Neural cell (in vitro differentiated cells): Measurements from ENCODE around the gene TMLHE. TPM values are rescaled to one million over a fixed set of nuclear protein-coding genes. Genes with fewer than 3 reads are reported as not detected.

Experiments
- H2AFZ ChIP-seq: fragments of 200-600, 300-800 bp; sonication (generic), shearing (Covaris generic); 2 replicates; pipeline ENCODE4 v1.6.0; 2014; ENCODE audit warnings: low read depth, mild to moderate bottlenecking, antibody characterized with exemption, low read length, moderate library complexity
- H3F3A ChIP-seq: fragments of 200-600 bp; shearing (Covaris generic); 2 replicates; pipeline ENCODE4 v1.6.1; 2016; ENCODE audit warnings: mild to moderate bottlenecking, moderate library complexity, mixed read lengths, antibody characterized with exemption, low read length; ENCODE audit not compliant: insufficient read depth, poor library complexity, severe bottlenecking
- H3K27ac ChIP-seq: fragments of 200-600, 300-800 bp; sonication (generic), shearing (Covaris generic); 2 replicates; pipeline ENCODE4 v1.5.1; 2014; ENCODE audit warnings: mild to moderate bottlenecking, low read length, moderate library complexity
- H3K27me3 ChIP-seq: fragments of 300-800, 200-600 bp; sonication (generic), shearing (Covaris generic); 2 replicates; pipeline ENCODE4 v1.6.0; 2014; ENCODE audit warnings: mild to moderate bottlenecking, low read depth, low read length, moderate library complexity; ENCODE audit not compliant: insufficient read depth
- H3K36me3 ChIP-seq: fragments of 300-800, 200-600 bp; sonication (generic), shearing (Covaris generic); 2 replicates; pipeline ENCODE4 v1.5.1; 2014; ENCODE audit warnings: mild to moderate bottlenecking, antibody characterized with exemption, low read length, moderate library complexity; ENCODE audit not compliant: insufficient read depth
- H3K4me2 ChIP-seq: fragments of 300-800, 200-600 bp; sonication (generic), shearing (Covaris generic); 2 replicates; pipeline ENCODE4 v1.6.0; 2014; ENCODE audit warnings: mild to moderate bottlenecking, low read length
- H3K4me3 ChIP-seq: fragments of 300-800, 200-600 bp; sonication (generic), shearing (Covaris generic); 2 replicates; pipeline ENCODE4 v1.5.1; 2014; ENCODE audit warnings: mild to moderate bottlenecking, low read length, moderate library complexity
- H3K79me2 ChIP-seq: fragments of 200-600 bp; shearing (Covaris generic); replicated peaks from 2 replicates; pipeline ENCODE4 v1.6.0; 2014; ENCODE audit warnings: mild to moderate bottlenecking, low read length, moderate library complexity; ENCODE audit not compliant: insufficient read depth
- H3K9ac ChIP-seq: fragments of 300-800, 200-600 bp; sonication (generic), shearing (Covaris generic); 2 replicates; pipeline ENCODE4 v1.6.1; 2016; ENCODE audit warnings: mild to moderate bottlenecking, low read length, mixed read lengths
- H3K9me2 ChIP-seq: fragments of 200-600 bp; shearing (Covaris generic); 2 replicates; pipeline ENCODE4 v1.6.1; 2016; ENCODE audit warnings: mild to moderate bottlenecking, low read length, mixed read lengths; ENCODE audit not compliant: insufficient read depth
- H3K9me3 ChIP-seq: fragments of 200-600, 300-800 bp; sonication (generic), shearing (Covaris generic); 2 replicates; pipeline ENCODE4 v1.6.1; 2016; ENCODE audit warnings: mild to moderate bottlenecking, mixed run types, low read length, moderate library complexity, mixed read lengths
- H4K20me1 ChIP-seq: fragments of 200-600 bp; shearing (Covaris generic); 2 replicates; pipeline ENCODE4 v1.6.1; 2016; ENCODE audit warnings: mild to moderate bottlenecking, mixed run types; ENCODE audit not compliant: insufficient read depth
- EP300 ChIP-seq: fragments of 450-650 bp; conservative IDR thresholded peaks from 2 replicates; pipeline ENCODE4 v1.6.1; 2014; ENCODE audit warnings: antibody characterized with exemption, mild to moderate bottlenecking, moderate library complexity; ENCODE audit not compliant: poor library complexity, severe bottlenecking
- EZH2 ChIP-seq: fragments of 200-600, 300-800 bp; shearing (Covaris generic), sonication (generic); IDR thresholded peaks from 2 replicates; pipeline ENCODE4 v1.6.1; 2014; ENCODE audit warnings: antibody characterized with exemption, low read length, borderline replicate concordance, mild to moderate bottlenecking; ENCODE audit not compliant: insufficient read depth, poor library complexity, severe bottlenecking
- MXI1 ChIP-seq: fragments of 450-650 bp; conservative IDR thresholded peaks from 2 replicates; pipeline ENCODE4 v1.6.1; 2014; ENCODE audit warnings: antibody characterized with exemption, mild to moderate bottlenecking; ENCODE audit not compliant: poor library complexity, severe bottlenecking
- POLR2AphosphoS5 ChIP-seq: IDR thresholded peaks from 2 replicates; pipeline ENCODE4 v1.6.1; 2012
- RAD21 ChIP-seq: fragments of 450-650 bp; conservative IDR thresholded peaks from 2 replicates; pipeline ENCODE4 v1.6.1; 2014; ENCODE audit warnings: antibody characterized with exemption, mild to moderate bottlenecking, moderate library complexity
- SMC3 ChIP-seq: fragments of 450-650 bp; conservative IDR thresholded peaks from 2 replicates; pipeline ENCODE4 v1.6.1; 2014; ENCODE audit warnings: antibody characterized with exemption, mild to moderate bottlenecking, moderate library complexity; ENCODE audit not compliant: poor library complexity
- TAF1 ChIP-seq: IDR thresholded peaks from 2 replicates; pipeline ENCODE4 v1.6.1; 2012; ENCODE audit warnings: low read depth
- polyA plus RNA-seq: library from polyadenylated mRNA; depleted of rRNA; stranded (reverse); fragments of >200 nt; gene quantifications from 2 replicates; pipeline ENCODE4 v1.2.3, GENCODE V29; 2014
- TF ChIP-seq, protein P1 (sequence below): IDR thresholded peaks from 2 replicates; pipeline ENCODE4 v1.6.1; 2012; ENCODE audit warnings: borderline replicate concordance
- TF ChIP-seq, protein P2 (sequence below): fragments of 450-650 bp; IDR thresholded peaks from 2 replicates; pipeline ENCODE4 v1.5.1; 2014; ENCODE audit warnings: antibody characterized with exemption, mild to moderate bottlenecking, moderate library complexity; ENCODE audit not compliant: poor library complexity, severe bottlenecking

TMLHE gene
- polyA plus RNA-seq, 1 donor from 2014 or later, result 3.8 TPM

DNA sequence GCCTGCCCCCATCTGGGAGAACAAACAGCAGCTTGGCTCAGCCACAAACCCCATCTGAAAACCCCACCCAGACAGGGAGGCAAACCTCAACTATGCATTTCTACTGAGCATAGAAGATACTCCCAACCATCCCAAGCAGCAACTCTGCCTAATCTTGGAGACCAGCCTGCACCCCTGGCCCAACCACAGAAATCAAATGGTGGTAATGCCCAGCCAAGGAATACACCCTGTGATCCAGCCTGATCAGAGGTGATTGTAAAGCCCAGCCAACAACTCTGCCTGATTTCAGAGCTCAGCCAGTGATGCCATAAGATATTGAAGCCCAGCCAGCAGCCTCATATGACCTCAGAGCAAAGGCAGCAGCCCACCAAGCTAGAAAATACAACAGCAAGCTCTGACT lies 19.8 kb downstream of the TMLHE start (continued):
- TF ChIP-seq, protein P1, sequence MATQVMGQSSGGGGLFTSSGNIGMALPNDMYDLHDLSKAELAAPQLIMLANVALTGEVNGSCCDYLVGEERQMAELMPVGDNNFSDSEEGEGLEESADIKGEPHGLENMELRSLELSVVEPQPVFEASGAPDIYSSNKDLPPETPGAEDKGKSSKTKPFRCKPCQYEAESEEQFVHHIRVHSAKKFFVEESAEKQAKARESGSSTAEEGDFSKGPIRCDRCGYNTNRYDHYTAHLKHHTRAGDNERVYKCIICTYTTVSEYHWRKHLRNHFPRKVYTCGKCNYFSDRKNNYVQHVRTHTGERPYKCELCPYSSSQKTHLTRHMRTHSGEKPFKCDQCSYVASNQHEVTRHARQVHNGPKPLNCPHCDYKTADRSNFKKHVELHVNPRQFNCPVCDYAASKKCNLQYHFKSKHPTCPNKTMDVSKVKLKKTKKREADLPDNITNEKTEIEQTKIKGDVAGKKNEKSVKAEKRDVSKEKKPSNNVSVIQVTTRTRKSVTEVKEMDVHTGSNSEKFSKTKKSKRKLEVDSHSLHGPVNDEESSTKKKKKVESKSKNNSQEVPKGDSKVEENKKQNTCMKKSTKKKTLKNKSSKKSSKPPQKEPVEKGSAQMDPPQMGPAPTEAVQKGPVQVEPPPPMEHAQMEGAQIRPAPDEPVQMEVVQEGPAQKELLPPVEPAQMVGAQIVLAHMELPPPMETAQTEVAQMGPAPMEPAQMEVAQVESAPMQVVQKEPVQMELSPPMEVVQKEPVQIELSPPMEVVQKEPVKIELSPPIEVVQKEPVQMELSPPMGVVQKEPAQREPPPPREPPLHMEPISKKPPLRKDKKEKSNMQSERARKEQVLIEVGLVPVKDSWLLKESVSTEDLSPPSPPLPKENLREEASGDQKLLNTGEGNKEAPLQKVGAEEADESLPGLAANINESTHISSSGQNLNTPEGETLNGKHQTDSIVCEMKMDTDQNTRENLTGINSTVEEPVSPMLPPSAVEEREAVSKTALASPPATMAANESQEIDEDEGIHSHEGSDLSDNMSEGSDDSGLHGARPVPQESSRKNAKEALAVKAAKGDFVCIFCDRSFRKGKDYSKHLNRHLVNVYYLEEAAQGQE, result no peak
- no peak for TF ChIP-seq MXI1

GRCh38 chrX:155592331-155592730 lies 20.4 kb downstream of the TMLHE start:
- Histone ChIP-seq H3F3A (no peaks in the 10 kb centered on the region), H3K27me3 (no peaks in the 10 kb centered on the region), H3K27ac (no peak overlapping the region), H3K9me3 (peaks cover 4% of the 10 kb centered on the region), H3K36me3 (no peaks in the 10 kb centered on the region), H3K79me2 (no peaks in the 10 kb centered on the region), H4K20me1 (no peaks in the 10 kb centered on the region), H3K4me3 (no peak overlapping the region), H2AFZ (no peak overlapping the region), H3K9me2 (no peaks in the 10 kb centered on the region), H3K9ac (no peak overlapping the region), H3K4me2 (no peak overlapping the region)
- TF ChIP-seq MXI1 (no peak), RAD21 (no peak), EP300 (no peak), SMC3 (no peak), EZH2 (no peak), POLR2AphosphoS5 (no peak), TAF1 (no peak)
- TF ChIP-seq, protein P2, sequence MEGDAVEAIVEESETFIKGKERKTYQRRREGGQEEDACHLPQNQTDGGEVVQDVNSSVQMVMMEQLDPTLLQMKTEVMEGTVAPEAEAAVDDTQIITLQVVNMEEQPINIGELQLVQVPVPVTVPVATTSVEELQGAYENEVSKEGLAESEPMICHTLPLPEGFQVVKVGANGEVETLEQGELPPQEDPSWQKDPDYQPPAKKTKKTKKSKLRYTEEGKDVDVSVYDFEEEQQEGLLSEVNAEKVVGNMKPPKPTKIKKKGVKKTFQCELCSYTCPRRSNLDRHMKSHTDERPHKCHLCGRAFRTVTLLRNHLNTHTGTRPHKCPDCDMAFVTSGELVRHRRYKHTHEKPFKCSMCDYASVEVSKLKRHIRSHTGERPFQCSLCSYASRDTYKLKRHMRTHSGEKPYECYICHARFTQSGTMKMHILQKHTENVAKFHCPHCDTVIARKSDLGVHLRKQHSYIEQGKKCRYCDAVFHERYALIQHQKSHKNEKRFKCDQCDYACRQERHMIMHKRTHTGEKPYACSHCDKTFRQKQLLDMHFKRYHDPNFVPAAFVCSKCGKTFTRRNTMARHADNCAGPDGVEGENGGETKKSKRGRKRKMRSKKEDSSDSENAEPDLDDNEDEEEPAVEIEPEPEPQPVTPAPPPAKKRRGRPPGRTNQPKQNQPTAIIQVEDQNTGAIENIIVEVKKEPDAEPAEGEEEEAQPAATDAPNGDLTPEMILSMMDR, result no peak
- TF ChIP-seq, protein P1, result no peak
